Stimulated activated CD4-positive, alpha-beta T cell treated with anti-CD3 and anti-CD28 coated beads, Interleukin-4, amount 100 ng/mL, for 24 hours (primary cell): ENCODE results near the gene TTLL10.

Experiments used
- DNase-seq: peaks from one replicate; pipeline ENCODE4 v3.0.0-alpha.2; 2020

The TTLL10 gene

DNA sequence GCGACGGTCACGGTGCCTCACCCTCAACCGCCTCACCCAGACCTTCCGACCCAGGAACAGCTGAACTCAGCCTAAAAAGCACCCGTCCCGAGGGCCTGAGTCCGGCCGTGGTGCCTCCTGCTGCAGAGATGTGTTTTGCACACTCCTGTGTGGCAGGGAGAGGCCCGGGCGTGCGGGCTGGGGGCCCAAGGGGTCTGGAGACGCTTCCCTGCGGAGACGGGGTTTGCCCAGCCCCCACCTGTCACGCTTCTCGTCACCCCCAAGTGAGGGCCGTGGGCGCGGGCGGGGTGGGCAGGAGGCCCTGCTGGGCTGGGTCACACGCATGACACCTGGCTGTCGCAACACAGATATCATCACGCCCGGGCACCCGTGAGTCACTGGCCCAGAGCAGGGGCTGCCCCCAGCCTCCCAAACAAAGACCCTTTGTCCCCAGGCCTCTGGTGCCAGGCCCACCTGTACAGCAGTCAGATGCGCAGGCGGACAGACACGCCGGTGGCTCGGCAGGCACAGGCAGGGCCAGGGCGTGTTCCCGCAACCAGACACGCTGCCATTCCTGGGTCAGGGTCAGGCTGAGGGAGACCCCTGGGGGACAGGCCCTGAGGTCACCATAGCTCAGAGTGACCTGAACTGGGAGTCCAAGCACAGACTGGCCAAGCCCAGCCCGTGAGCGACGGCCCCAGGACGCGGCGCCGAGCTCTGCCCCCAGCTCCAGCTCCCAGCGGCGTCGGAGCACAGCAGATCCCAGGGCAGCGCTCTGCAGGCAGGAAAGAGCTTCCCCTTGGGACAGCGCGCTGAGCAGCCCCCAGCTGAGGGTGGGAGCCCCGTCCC is 64.4 kb downstream of the TTLL10 start:
- DNase-seq: no peak

- DNase-seq: no peak
These were observed 65.1 kb downstream of the TTLL10 start for GRCh38 chr1:1238702-1239178.

DNA sequence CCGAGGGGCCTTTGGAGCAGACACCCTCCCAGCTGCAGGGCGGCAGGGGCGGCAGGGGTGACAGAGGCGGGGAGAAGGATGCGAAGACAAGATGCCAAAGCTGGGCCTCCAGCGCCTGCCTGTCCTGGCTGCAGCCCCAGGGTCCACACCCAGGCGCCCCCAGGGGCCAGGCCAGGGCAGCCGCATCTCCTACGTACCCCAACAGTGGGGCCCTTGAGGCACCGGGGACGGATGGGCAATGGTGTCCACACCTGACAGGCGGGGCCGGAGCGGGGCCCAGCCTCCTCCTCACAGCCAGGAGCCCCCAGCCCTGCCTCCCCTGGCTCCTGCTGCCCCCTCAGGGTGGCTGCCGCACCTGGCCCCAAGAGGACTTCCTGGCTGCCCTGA is 65.5 kb downstream of the TTLL10 start:
- DNase-seq: no peak

DNA sequence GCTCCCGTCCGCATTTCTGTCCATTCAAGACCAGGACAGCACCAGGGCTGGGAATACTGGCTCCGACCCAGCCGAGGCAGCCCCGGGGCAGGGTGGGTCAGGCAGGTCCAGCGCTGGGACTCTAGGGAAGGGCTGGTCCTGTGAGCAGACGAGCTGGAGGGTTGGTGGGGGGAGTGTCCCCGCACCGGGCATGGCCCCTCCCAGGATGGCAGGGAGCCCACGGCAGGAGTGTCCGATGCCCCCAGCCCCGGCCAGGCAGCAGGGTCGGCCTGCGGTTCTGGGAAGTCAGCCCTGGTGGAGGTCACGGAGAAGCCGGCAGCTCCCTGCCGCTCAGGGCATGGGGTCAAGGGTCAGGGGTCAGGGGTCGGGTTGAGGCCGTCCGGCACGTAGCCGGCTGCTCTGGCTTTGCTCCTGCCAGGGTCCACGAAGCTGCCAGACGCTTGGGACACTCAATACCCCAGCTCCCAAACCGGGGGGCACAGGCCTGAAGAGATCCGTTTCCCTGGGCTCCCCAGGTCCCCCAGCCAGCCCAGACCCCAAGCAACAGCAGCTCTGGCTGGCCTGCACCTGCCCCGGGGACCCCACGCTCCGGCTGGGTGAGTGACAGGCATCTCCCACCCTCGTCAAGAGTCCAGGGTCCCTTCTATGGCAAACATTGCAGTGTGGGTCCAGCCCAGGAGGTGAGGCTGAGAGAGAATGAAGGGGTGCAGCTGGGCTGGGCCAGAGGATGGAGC is 66.1 kb downstream of the TTLL10 start:
- DNase-seq: no peak

- DNase-seq: no peak
These were observed 66.7 kb downstream of the TTLL10 start for GRCh38 chr1:1240348-1240732.

GRCh38 chr1:1240822-1241587 is 67.3 kb downstream of the TTLL10 start:
- DNase-seq: no peak

- DNase-seq: no peak
These were observed 68.0 kb downstream of the TTLL10 start for GRCh38 chr1:1241588-1242219.

- DNase-seq: no peak
These were observed 69.0 kb downstream of the TTLL10 start for GRCh38 chr1:1242461-1243265.

- no peak for DNase-seq
These were observed 69.6 kb downstream of the TTLL10 start for GRCh38 chr1:1243266-1243660.

GRCh38 chr1:1243807-1244191 is 70.1 kb downstream of the TTLL10 start:
- DNase-seq: no peak

GRCh38 chr1:1244192-1244811 is 70.6 kb downstream of the TTLL10 start:
- DNase-seq: no peak

GRCh38 chr1:1245178-1245816 is 71.6 kb downstream of the TTLL10 start:
- DNase-seq: no peak

GRCh38 chr1:1245817-1246576 is 72.3 kb downstream of the TTLL10 start:
- DNase-seq: no peak

- DNase-seq: no peak
These were observed 73.1 kb downstream of the TTLL10 start, which contains the start of gene C1QTNF12 for GRCh38 chr1:1246577-1247340. TSS of gene C1QTNF12 (minus strand) at chr1:1246722. CDS start at chr1:1246690, 32 bp downstream.

DNA sequence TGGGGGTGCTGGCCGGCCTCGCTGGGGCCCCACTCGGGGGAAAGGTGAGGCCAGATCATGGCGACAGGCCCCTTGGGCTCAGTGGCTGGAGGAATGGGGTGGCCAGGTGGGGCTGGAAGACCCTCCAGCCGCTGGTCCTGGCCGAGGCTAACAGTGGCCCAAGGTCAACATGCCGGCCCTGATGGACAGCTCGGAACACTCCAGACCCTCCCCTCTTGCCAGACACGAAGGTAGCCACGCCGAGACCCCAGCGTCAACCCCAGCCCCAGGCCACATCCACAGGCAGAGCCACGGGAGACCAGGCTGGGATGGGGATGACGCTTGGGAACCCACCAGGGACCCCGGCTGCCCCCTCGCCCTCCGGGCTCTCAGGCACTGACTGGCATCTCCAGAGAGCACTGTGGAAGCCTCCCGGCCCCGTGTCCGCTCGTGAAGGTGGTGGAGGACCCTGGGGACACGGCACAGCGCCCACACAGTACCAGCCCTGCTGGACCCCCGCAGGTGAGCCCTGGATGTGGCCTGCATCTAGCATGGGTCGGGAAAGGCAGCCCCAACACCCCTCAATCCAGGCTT is 73.7 kb downstream of the TTLL10 start:
- no peak for DNase-seq
